ENCODE data around the gene KIAA0232. TPM values are rescaled to one million over a fixed set of nuclear protein-coding genes. Genes with fewer than 3 reads are reported as not detected.

The KIAA0232 gene
- total and polyA plus RNA-seq, 9 of the 15 experiments (the other 6 are each of a cell fraction or from before 2014, with no cell fraction given), result 3.5 to 17.4 (median 13.0) TPM

GRCh38 chr4:6778435-6778834 is 4.1 kb upstream of the KIAA0232 start:
- no peak overlapping the region for H3K4me3 ChIP-seq
- H3K79me2 ChIP-seq (ENCODE audit: control insufficient read depth, insufficient read depth, low read length), result peaks cover 7% of the 10 kb centered on the region
- H3K9me3 ChIP-seq (replicated peaks; ENCODE audit: control insufficient read depth, insufficient read depth, low read depth, low read length), result no peaks in the 10 kb centered on the region
- 57% methylated on average over 5 of the region's 5 CpGs for WGBS (ENCODE audit: insufficient coverage, low coverage, missing lambda C conversion rate)
- no peak for ATAC-seq
- no TSS peak for BruUV-seq (replicated peaks)
- intact Hi-C loops (cut with micrococcal nuclease), result no loop called here
- H3K27me3 ChIP-seq (ENCODE audit: control insufficient read depth in 2 of 2, insufficient read depth in 2 of 2, low read length in 2 of 2), result no peaks in the 10 kb centered on the region
- TF ChIP-seq BCOR (IDR thresholded peaks at IDR 0.05) (peak; percentile 87), KDM1A (IDR thresholded peaks at IDR 0.05) (peak; percentile 60 to 82), CHD4 (IDR thresholded peaks at IDR 0.05; ENCODE audit: insufficient read depth, insufficient replicate concordance, low read depth, low read length, poor library complexity, severe bottlenecking) (no peak), CREBBP (IDR thresholded peaks at IDR 0.05; ENCODE audit: low read depth, low read length) (no peak), EGR1 (conservative IDR thresholded peaks at IDR 0.05) (no peak), GTF2A2 (tag; IDR thresholded peaks at IDR 0.05) (no peak), ZNF263 (CRISPR knock-in tag; IDR thresholded peaks at IDR 0.05; ENCODE audit: borderline replicate concordance) (0 out of 2 replicates have a peak, but pooled peaks have one; percentile 27), RBM25 (IDR thresholded peaks at IDR 0.05; ENCODE audit: low read depth, low read length, severe bottlenecking) (peak; percentile 97), SMARCA5 (IDR thresholded peaks at IDR 0.05) (0 out of 2 replicates have a peak, but pooled peaks have one; percentile 47), PHF20 (IDR thresholded peaks at IDR 0.05; ENCODE audit: partially characterized antibody) (peak; percentile 45), HDAC2 (IDR thresholded peaks at IDR 0.05) (peak; percentile 37; the same call in 1 of the 2 replicates)
- TF ChIP-seq, protein P1, sequence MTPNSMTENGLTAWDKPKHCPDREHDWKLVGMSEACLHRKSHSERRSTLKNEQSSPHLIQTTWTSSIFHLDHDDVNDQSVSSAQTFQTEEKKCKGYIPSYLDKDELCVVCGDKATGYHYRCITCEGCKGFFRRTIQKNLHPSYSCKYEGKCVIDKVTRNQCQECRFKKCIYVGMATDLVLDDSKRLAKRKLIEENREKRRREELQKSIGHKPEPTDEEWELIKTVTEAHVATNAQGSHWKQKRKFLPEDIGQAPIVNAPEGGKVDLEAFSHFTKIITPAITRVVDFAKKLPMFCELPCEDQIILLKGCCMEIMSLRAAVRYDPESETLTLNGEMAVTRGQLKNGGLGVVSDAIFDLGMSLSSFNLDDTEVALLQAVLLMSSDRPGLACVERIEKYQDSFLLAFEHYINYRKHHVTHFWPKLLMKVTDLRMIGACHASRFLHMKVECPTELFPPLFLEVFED (CRISPR knock-in tag; conservative IDR thresholded peaks at IDR 0.05), result 0 out of 2 replicates have a peak, but pooled peaks have one; percentile 5
- no peaks in the 10 kb centered on the region for H4K20me1 ChIP-seq (replicated peaks; ENCODE audit: control insufficient read depth, insufficient read depth, low read length)
- in situ Hi-C loops (cut with MboI), result no loop called here
- DNase-seq (ENCODE audit: extremely low read depth in 1 of 4, low spot score in 3 of 4), result no peak
- no peaks in the 10 kb centered on the region for H3K36me3 ChIP-seq (ENCODE audit: control insufficient read depth, insufficient read depth, low read length)
- ChIA-PET POLR2A (no interaction called here), CTCF (ENCODE audit: low intra/inter-chr PET ratio) (no interaction called here)
- no peak overlapping the region for H3K4me2 ChIP-seq (ENCODE audit: insufficient read depth, low read length)
- no peaks in the 10 kb centered on the region for H3K9me1 ChIP-seq (ENCODE audit: control insufficient read depth, insufficient read depth, low read length)
- peaks cover 17 to 28% of the 10 kb centered on the region in 2 experiments; a peak in 4 of 5 replicates for H3K4me1 ChIP-seq (replicated peaks in 1 of 2; ENCODE audit: control insufficient read depth in 2 of 2, insufficient read depth in 2 of 2, low read length in 2 of 2)
- no peak overlapping the region for H3K27ac ChIP-seq (ENCODE audit: extremely low read depth, low read depth, low read length)
- FAIRE-seq, result no peak
- no peak overlapping the region; the same call in 1 of the 2 replicates for H2AFZ ChIP-seq (ENCODE audit: low read depth, low read length)
- no peak overlapping the region for H3K9ac ChIP-seq (ENCODE audit: insufficient read depth in 1 of 2, low read depth in 2 of 2, low read length in 2 of 2)

Data from K562 (cell line).